Fibroblast of gingiva (primary cell): ENCODE data around the gene ACOT11.

Experiments
- DNase-seq: peaks from one replicate; pipeline ENCODE4 v3.0.0-alpha.2; 2011; ENCODE audit warnings: low read depth

The ACOT11 gene

GRCh38 chr1:54585181-54586066 is 37.4 kb downstream of the ACOT11 start:
- no peak for DNase-seq

DNA sequence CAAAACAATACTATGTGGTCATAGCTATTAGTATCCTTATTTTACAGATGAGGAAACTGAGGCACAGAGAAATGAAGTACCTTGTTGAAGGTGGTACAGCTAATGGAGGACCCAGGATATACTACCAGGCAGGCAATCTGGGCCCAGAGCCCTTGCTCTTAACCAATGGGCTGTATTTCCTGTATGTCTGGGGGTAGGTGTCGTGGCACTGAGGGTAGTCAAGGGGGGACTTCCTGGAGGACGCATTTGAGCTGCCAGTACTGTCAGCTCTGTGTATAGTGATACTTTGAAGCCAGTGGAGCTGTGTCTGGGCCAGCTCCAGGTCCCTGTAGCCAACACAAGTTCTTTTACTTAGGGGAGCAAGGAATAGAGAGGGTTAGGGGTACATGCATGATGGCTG is 40.3 kb downstream of the ACOT11 start:
- no peak for DNase-seq

GRCh38 chr1:54591127-54591756 is 43.2 kb downstream of the ACOT11 start:
- no peak for DNase-seq

DNA sequence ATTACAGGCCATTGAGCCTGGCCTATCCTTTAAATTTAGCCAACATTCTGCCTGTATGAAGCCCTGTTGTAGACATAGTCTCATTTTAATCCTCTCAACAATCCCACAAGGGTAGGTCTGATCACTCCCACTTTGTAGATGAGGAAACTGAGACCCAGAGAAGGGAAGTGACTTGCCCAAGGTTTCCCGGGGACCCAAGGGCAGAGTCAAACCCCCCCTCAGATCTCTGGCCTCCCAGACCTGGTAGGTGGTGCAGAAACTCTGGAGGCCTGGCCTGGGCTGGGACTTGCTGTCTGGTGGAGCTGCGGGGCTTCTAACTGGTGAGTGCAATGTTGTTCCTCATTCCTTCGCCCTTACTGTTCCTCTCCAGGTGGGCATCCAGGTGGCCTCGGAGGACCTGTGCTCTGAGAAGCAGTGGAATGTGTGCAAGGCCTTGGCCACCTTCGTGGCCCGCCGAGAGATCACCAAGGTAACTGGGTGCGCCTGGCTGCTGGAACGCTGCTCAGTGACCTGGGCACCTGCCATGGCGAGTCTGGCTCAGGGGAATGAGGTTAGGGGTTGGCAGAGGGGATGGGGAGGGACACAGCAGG is 45.6 kb downstream of the ACOT11 start:
- no peak for DNase-seq

- DNase-seq: no peak
Observed at GRCh38 chr1:54594463-54594862, 46.4 kb downstream of the ACOT11 start.

GRCh38 chr1:54595956-54596498 is 48.0 kb downstream of the ACOT11 start:
- no peak for DNase-seq

- peak; percentile 14 for DNase-seq
Observed at GRCh38 chr1:54596756-54597155, 48.7 kb downstream of the ACOT11 start.

- DNase-seq: no peak
Observed at GRCh38 chr1:54597455-54598030, 49.5 kb downstream of the ACOT11 start.

DNA sequence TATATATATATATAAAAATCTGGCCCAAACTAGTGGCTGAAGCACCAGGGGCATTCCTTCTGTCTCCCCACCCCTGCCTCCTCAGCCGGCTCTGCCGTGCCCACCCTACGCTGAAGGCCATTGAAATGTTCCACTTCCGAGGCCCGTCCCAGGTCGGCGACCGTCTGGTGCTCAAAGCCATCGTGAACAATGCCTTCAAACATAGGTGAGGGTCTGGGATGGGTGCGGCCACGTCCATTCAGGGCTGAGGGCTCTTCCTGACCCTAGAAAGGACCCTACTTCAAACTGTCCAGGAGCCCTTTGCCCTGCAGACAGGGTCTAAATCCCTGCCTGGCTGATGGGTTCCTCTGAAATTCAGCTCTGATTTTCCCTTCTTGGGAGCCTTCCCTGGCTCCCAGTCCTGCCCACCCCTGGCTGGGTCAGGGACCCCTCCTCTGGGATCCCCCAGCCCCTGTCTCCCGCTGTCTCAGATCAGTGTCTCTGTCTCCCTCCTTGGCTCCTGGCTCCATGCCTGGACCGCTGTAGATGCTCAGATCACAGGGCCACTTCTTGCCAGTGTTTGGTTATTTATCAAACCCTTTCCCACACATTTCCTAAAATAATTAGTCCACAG is 51.3 kb downstream of the ACOT11 start:
- DNase-seq: no peak

- DNase-seq: no peak
Observed at GRCh38 chr1:54600947-54601721, 53.1 kb downstream of the ACOT11 start.

- no peak for DNase-seq
Observed at GRCh38 chr1:54601730-54602129, 53.7 kb downstream of the ACOT11 start.

GRCh38 chr1:54602554-54602953 is 54.5 kb downstream of the ACOT11 start:
- DNase-seq: no peak

- no peak for DNase-seq
Observed at GRCh38 chr1:54603241-54603640, 55.2 kb downstream of the ACOT11 start.

DNA sequence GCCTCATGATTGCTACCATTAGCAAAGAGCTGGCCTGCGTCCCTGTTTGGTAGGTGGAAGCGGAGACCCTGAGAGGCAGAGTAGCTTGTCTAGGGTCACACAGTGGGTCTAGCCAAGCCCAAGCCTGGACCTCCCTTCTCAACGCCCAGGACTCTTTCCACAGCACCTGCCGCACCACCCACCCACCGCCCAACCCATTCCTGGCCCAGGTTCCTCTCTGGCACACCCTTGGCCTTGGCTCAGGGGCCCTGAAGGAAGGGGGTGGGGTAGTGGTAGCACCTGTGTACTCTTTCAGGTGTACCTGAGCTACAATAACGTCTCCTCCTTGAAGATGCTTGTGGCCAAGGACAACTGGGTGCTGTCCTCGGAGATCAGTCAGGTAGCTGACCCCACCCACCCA is 56.0 kb downstream of the ACOT11 start:
- no peak for DNase-seq

GRCh38 chr1:54604572-54605370 is 56.7 kb downstream of the ACOT11 start:
- no peak for DNase-seq

- no peak for DNase-seq
Observed at GRCh38 chr1:54606096-54606989, 58.3 kb downstream of the ACOT11 start.

DNA sequence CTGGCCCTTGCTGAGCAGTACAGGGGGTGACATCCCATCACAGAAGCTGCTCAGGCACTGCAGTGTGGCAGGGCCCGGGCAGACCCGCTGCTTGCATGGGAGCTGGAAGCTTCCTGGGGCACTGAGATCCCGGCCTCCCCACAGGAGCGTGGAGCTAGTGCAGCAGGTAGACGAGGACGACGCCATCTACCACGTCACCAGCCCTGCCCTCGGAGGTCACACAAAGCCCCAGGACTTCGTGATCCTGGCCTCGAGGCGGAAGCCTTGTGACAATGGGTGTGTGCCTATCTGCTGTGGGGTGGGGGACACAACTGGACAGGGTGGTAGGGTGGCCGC is 58.9 kb downstream of the ACOT11 start:
- no peak for DNase-seq

GRCh38 chr1:54607821-54608565 is 60.0 kb downstream of the ACOT11 start:
- DNase-seq: no peak
